GM23338 (cell line): Measurements from ENCODE around the gene KLHL26. TPM values are rescaled to one million over a fixed set of nuclear protein-coding genes. Genes with fewer than 3 reads are reported as not detected.

ENCODE experiments used
- ATAC-seq: fragments of 200-7000 bp; cut with Tn5 transposase; 3 replicates; pipeline ENCODE4 v1.9.1; 2020
- DNase-seq: peaks from one replicate; pipeline ENCODE4 v3.0.0-alpha.2; 2015; ENCODE audit warnings: low spot score
- H2AFZ ChIP-seq: fragments of 200-600 bp; sonication (generic); 2 replicates; pipeline ENCODE4 v1.8.0; 2016; ENCODE audit warnings: antibody characterized with exemption, mild to moderate bottlenecking, moderate library complexity
- H3F3A ChIP-seq: fragments of 200-600 bp; sonication (generic); replicated peaks from 2 replicates; pipeline ENCODE4 v1.8.0; 2017; ENCODE audit warnings: antibody characterized with exemption, mixed run types, low read depth
- H3K27ac ChIP-seq: fragments of 200-600 bp; sonication (generic); 2 replicates; pipeline ENCODE4 v1.6.1; 2016; ENCODE audit warnings: low read depth
- H3K27me3 ChIP-seq: fragments of 200-600 bp; sonication (generic); 2 replicates; pipeline ENCODE4 v1.8.0; 2016; ENCODE audit warnings: mild to moderate bottlenecking, mixed run types, moderate library complexity; ENCODE audit not compliant: insufficient read depth
- H3K36me3 ChIP-seq: fragments of 200-600 bp; sonication (generic); 2 replicates; pipeline ENCODE4 v1.8.0; 2016; ENCODE audit warnings: mild to moderate bottlenecking; ENCODE audit not compliant: insufficient read depth
- H3K4me1 ChIP-seq: fragments of 200-600 bp; sonication (generic); 2 replicates; pipeline ENCODE4 v1.8.0; 2016; ENCODE audit warnings: mild to moderate bottlenecking, moderate library complexity; ENCODE audit not compliant: insufficient read depth
- H3K4me2 ChIP-seq: fragments of 200-600 bp; sonication (generic); 2 replicates; pipeline ENCODE4 v1.7.1; 2017; ENCODE audit warnings: mixed run types
- H3K4me3 ChIP-seq: fragments of 200-600 bp; sonication (generic); 2 replicates; pipeline ENCODE4 v1.6.1; 2016; ENCODE audit warnings: mixed run types
- H3K79me2 ChIP-seq: fragments of 200-600 bp; sonication (generic); replicated peaks from 2 replicates; pipeline ENCODE4 v1.8.0; 2017; ENCODE audit warnings: mild to moderate bottlenecking; ENCODE audit not compliant: insufficient read depth
- H3K9me2 ChIP-seq: fragments of 200-600 bp; sonication (generic); 2 replicates; pipeline ENCODE4 v1.8.0; 2017; ENCODE audit not compliant: insufficient read depth
- H4K20me1 ChIP-seq: fragments of 200-600 bp; sonication (generic); replicated peaks from 2 replicates; pipeline ENCODE4 v1.8.0; 2017; ENCODE audit warnings: mild to moderate bottlenecking; ENCODE audit not compliant: insufficient read depth
- H3K27ac Mint-ChIP-seq: 2 replicates; pipeline ENCODE4 v1.8.0; 2020; ENCODE audit warnings: inconsistent platforms, mild to moderate bottlenecking, moderate library complexity, mixed read lengths
- H3K27me3 Mint-ChIP-seq: 3 replicates; pipeline ENCODE4 v1.8.0; 2022; ENCODE audit warnings: low read depth, mild to moderate bottlenecking, moderate library complexity, mixed read lengths, inconsistent platforms; ENCODE audit not compliant: insufficient read depth, poor library complexity
- H3K36me3 Mint-ChIP-seq: 3 replicates; pipeline ENCODE4 v1.8.0; 2021; ENCODE audit warnings: low read depth, mild to moderate bottlenecking, inconsistent platforms, moderate library complexity, mixed read lengths
- H3K4me1 Mint-ChIP-seq: 3 replicates; pipeline ENCODE4 v1.8.0; 2020; ENCODE audit warnings: mild to moderate bottlenecking, inconsistent platforms, mixed read lengths
- H3K4me3 Mint-ChIP-seq: 3 replicates; pipeline ENCODE4 v1.8.0; 2021; ENCODE audit warnings: moderate library complexity, mild to moderate bottlenecking, inconsistent platforms, mixed read lengths
- H3K9me3 Mint-ChIP-seq: 3 replicates; pipeline ENCODE4 v1.8.0; 2020; ENCODE audit warnings: moderate library complexity, mild to moderate bottlenecking, inconsistent platforms, mixed read lengths
- CREB1 ChIP-seq: fragments of 250-450 bp; sonication (Bioruptor Pico); IDR thresholded peaks from 2 replicates; pipeline ENCODE4 v1.5.0; 2020; ENCODE audit warnings: low read depth, mild to moderate bottlenecking, moderate library complexity
- EZH2 ChIP-seq: fragments of 200-600 bp; sonication (generic); IDR thresholded peaks from one replicate; pipeline ENCODE4 v1.8.0; 2017; ENCODE audit warnings: antibody characterized with exemption, mild to moderate bottlenecking, low read depth; ENCODE audit not compliant: unreplicated experiment
- EZH2phosphoT487 ChIP-seq: fragments of 200-600 bp; sonication (generic); IDR thresholded peaks from one replicate; pipeline ENCODE4 v1.8.1; 2018; ENCODE audit warnings: antibody characterized with exemption; ENCODE audit not compliant: unreplicated experiment
- JUNB ChIP-seq: IDR thresholded peaks from one replicate; pipeline ENCODE4 v1.6.1; 2016; ENCODE audit warnings: antibody characterized with exemption; ENCODE audit not compliant: unreplicated experiment
- NANOG ChIP-seq: IDR thresholded peaks from 2 replicates; pipeline ENCODE4 v1.6.1; 2016; ENCODE audit warnings: antibody characterized with exemption, borderline replicate concordance
- POLR2AphosphoS5 ChIP-seq: IDR thresholded peaks from 2 replicates; pipeline ENCODE4 v1.6.1; 2016; ENCODE audit warnings: antibody characterized with exemption, low read depth
- REST ChIP-seq: IDR thresholded peaks from one replicate; pipeline ENCODE4 v1.6.1; 2018; ENCODE audit warnings: antibody characterized with exemption; ENCODE audit not compliant: unreplicated experiment
- STAT1 ChIP-seq: IDR thresholded peaks from one replicate; pipeline ENCODE4 v1.6.1; 2016; ENCODE audit warnings: antibody characterized with exemption; ENCODE audit not compliant: unreplicated experiment
- ZNF114 ChIP-seq: fragments of 250-450 bp; sonication (Bioruptor Pico); IDR thresholded peaks from 2 replicates; pipeline ENCODE4 v1.5.0; 2020; ENCODE audit warnings: mild to moderate bottlenecking, moderate library complexity
- ZNF331 ChIP-seq: fragments of 250-450 bp; sonication (Bioruptor Pico); IDR thresholded peaks from 2 replicates; pipeline ENCODE4 v1.5.0; 2020; ENCODE audit warnings: low read depth, mild to moderate bottlenecking, moderate library complexity
- polyA plus RNA-seq: library from polyadenylated mRNA; unstranded; fragments of >200 nt; fragmentation: Nextera tagmentation; extraction: Ambion mirVana; gene quantifications from 2 replicates; pipeline ENCODE4 v1.2.1, GENCODE V29; 2016
- total RNA-seq: library from RNA; depleted of rRNA; stranded (reverse); fragments of >200 nt; shearing (Covaris generic); gene quantifications from 2 replicates; pipeline ENCODE4 v1.2.3, GENCODE V29; 2014
- TF ChIP-seq, protein P1 (sequence below): fragments of 250-450 bp; sonication (Bioruptor Pico); IDR thresholded peaks from 2 replicates; pipeline ENCODE4 v1.5.0; 2020; ENCODE audit warnings: mild to moderate bottlenecking, moderate library complexity
- TF ChIP-seq, protein P2 (sequence below): IDR thresholded peaks from 2 replicates; pipeline ENCODE4 v1.6.1; 2016; ENCODE audit warnings: antibody characterized with exemption

Gene KLHL26
- total and polyA plus RNA-seq, 2 experiments from 2014 or later, result 3.6 to 11.2 TPM

- H3K4me2 ChIP-seq, result no peak overlapping the region
- no peaks in the 10 kb centered on the region for H3K9me3 Mint-ChIP-seq
- no peaks in the 10 kb centered on the region for H4K20me1 ChIP-seq
- H3K4me1 Mint-ChIP-seq, result peaks cover 20% of the 10 kb centered on the region
- H3K9me2 ChIP-seq, result no peaks in the 10 kb centered on the region
- ATAC-seq (no peak), DNase-seq (no peak)
- H3K27ac Mint-ChIP-seq, result no peak overlapping the region
- H3K36me3 ChIP-seq, result no peaks in the 10 kb centered on the region
- no peak overlapping the region for H3K27ac ChIP-seq
- H3K4me3 Mint-ChIP-seq, result no peak overlapping the region; the same call in 2 of the 3 replicates
- H3K27me3 Mint-ChIP-seq, result peaks cover 20% of the 10 kb centered on the region
- TF ChIP-seq, protein P1, sequence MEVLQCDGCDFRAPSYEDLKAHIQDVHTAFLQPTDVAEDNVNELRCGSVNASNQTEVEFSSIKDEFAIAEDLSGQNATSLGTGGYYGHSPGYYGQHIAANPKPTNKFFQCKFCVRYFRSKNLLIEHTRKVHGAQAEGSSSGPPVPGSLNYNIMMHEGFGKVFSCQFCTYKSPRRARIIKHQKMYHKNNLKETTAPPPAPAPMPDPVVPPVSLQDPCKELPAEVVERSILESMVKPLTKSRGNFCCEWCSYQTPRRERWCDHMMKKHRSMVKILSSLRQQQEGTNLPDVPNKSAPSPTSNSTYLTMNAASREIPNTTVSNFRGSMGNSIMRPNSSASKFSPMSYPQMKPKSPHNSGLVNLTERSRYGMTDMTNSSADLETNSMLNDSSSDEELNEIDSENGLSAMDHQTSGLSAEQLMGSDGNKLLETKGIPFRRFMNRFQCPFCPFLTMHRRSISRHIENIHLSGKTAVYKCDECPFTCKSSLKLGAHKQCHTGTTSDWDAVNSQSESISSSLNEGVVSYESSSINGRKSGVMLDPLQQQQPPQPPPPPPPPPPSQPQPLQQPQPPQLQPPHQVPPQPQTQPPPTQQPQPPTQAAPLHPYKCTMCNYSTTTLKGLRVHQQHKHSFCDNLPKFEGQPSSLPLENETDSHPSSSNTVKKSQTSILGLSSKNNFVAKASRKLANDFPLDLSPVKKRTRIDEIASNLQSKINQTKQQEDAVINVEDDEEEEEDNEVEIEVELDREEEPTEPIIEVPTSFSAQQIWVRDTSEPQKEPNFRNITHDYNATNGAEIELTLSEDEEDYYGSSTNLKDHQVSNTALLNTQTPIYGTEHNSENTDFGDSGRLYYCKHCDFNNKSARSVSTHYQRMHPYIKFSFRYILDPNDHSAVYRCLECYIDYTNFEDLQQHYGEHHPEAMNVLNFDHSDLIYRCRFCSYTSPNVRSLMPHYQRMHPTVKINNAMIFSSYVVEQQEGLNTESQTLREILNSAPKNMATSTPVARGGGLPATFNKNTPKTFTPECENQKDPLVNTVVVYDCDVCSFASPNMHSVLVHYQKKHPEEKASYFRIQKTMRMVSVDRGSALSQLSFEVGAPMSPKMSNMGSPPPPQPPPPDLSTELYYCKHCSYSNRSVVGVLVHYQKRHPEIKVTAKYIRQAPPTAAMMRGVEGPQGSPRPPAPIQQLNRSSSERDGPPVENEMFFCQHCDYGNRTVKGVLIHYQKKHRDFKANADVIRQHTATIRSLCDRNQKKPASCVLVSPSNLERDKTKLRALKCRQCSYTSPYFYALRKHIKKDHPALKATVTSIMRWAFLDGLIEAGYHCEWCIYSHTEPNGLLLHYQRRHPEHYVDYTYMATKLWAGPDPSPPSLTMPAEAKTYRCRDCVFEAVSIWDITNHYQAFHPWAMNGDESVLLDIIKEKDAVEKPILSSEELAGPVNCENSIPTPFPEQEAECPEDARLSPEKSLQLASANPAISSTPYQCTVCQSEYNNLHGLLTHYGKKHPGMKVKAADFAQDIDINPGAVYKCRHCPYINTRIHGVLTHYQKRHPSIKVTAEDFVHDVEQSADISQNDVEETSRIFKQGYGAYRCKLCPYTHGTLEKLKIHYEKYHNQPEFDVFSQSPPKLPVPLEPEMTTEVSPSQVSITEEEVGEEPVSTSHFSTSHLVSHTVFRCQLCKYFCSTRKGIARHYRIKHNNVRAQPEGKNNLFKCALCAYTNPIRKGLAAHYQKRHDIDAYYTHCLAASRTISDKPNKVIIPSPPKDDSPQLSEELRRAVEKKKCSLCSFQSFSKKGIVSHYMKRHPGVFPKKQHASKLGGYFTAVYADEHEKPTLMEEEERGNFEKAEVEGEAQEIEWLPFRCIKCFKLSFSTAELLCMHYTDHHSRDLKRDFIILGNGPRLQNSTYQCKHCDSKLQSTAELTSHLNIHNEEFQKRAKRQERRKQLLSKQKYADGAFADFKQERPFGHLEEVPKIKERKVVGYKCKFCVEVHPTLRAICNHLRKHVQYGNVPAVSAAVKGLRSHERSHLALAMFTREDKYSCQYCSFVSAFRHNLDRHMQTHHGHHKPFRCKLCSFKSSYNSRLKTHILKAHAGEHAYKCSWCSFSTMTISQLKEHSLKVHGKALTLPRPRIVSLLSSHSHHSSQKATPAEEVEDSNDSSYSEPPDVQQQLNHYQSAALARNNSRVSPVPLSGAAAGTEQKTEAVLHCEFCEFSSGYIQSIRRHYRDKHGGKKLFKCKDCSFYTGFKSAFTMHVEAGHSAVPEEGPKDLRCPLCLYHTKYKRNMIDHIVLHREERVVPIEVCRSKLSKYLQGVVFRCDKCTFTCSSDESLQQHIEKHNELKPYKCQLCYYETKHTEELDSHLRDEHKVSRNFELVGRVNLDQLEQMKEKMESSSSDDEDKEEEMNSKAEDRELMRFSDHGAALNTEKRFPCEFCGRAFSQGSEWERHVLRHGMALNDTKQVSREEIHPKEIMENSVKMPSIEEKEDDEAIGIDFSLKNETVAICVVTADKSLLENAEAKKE (CRISPR knock-in tag), result no peak
- TF ChIP-seq POLR2AphosphoS5, result no peak
- TF ChIP-seq CREB1 (CRISPR knock-in tag), result no peak
- no peak for TF ChIP-seq ZNF114 (CRISPR knock-in tag)
- no peak for TF ChIP-seq EZH2phosphoT487
- no peak overlapping the region for H3K4me3 ChIP-seq
- H3K36me3 Mint-ChIP-seq, result no peaks in the 10 kb centered on the region
- no peak overlapping the region for H2AFZ ChIP-seq
- no peaks in the 10 kb centered on the region for H3K79me2 ChIP-seq
- H3F3A ChIP-seq, result peaks cover 23% of the 10 kb centered on the region
- peaks cover 16% of the 10 kb centered on the region for H3K4me1 ChIP-seq
- H3K27me3 ChIP-seq, result no peaks in the 10 kb centered on the region
These were observed 39.9 kb downstream of the KLHL26 start for GRCh38 chr19:18676692-18677091.

- Mint-ChIP-seq H3K4me1 (peaks cover 19% of the 10 kb centered on the region), H3K36me3 (no peaks in the 10 kb centered on the region), H3K9me3 (no peaks in the 10 kb centered on the region), H3K4me3 (no peak overlapping the region; the same call in 2 of the 3 replicates), H3K27ac (peak overlapping the region; percentile 54; the same call in 1 of the 2 replicates), H3K27me3 (peaks cover 23% of the 10 kb centered on the region)
- Histone ChIP-seq H3K4me2 (no peak overlapping the region), H3K4me3 (no peak overlapping the region), H3F3A (peaks cover 21% of the 10 kb centered on the region), H3K9me2 (no peaks in the 10 kb centered on the region), H2AFZ (no peak overlapping the region), H3K27ac (no peak overlapping the region), H4K20me1 (no peaks in the 10 kb centered on the region), H3K27me3 (no peaks in the 10 kb centered on the region), H3K79me2 (no peaks in the 10 kb centered on the region), H3K4me1 (peaks cover 16% of the 10 kb centered on the region), H3K36me3 (no peaks in the 10 kb centered on the region)
- no peak for ATAC-seq
- DNase-seq, result no peak
- TF ChIP-seq JUNB, result no peak
- no peak for TF ChIP-seq STAT1
- TF ChIP-seq NANOG, result no peak
- TF ChIP-seq EZH2phosphoT487, result no peak
- no peak for TF ChIP-seq POLR2AphosphoS5
- TF ChIP-seq, protein P2, sequence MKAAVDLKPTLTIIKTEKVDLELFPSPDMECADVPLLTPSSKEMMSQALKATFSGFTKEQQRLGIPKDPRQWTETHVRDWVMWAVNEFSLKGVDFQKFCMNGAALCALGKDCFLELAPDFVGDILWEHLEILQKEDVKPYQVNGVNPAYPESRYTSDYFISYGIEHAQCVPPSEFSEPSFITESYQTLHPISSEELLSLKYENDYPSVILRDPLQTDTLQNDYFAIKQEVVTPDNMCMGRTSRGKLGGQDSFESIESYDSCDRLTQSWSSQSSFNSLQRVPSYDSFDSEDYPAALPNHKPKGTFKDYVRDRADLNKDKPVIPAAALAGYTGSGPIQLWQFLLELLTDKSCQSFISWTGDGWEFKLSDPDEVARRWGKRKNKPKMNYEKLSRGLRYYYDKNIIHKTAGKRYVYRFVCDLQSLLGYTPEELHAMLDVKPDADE, result no peak
- TF ChIP-seq ZNF331, result no peak
- TF ChIP-seq ZNF114 (CRISPR knock-in tag), result no peak
- TF ChIP-seq EZH2, result no peak
- no peak for TF ChIP-seq CREB1 (CRISPR knock-in tag)
- TF ChIP-seq REST, result no peak
These were observed 40.3 kb downstream of the KLHL26 start for GRCh38 chr19:18677156-18677555.
